Nephron (organoid): ENCODE data around the gene CTNNAL1.

Source experiments
- H3K27ac Mint-ChIP-seq, 3 experiments: 2 replicates each; pipeline ENCODE4 v1.8.0; 2020; ENCODE audit warnings: mixed read lengths in 3 of 3, mild to moderate bottlenecking in 2 of 3, moderate library complexity in 1 of 3
- H3K27me3 Mint-ChIP-seq: 2 replicates; pipeline ENCODE4 v1.8.0; 2021; ENCODE audit warnings: low read depth, mild to moderate bottlenecking, moderate library complexity, mixed read lengths
- H3K36me3 Mint-ChIP-seq: 2 replicates; pipeline ENCODE4 v1.8.0; 2020; ENCODE audit warnings: low read depth, mixed read lengths
- H3K4me1 Mint-ChIP-seq: 2 replicates; pipeline ENCODE4 v1.8.0; 2020; ENCODE audit warnings: mixed read lengths
- H3K4me3 Mint-ChIP-seq, 3 experiments: 2 replicates each; pipeline ENCODE4 v1.8.0; 2020; ENCODE audit warnings: mild to moderate bottlenecking in 3 of 3, mixed read lengths in 3 of 3, moderate library complexity in 2 of 3
- H3K9me3 Mint-ChIP-seq: 2 replicates; pipeline ENCODE4 v1.8.0; 2020; ENCODE audit warnings: mixed read lengths
- TF ChIP-seq, protein P1 (sequence below), 3 experiments: fragments of 200-600 bp; sonication (generic); IDR thresholded peaks; one replicate each; pipeline ENCODE4 v1.5.0; 2021; ENCODE audit warnings: antibody characterized with exemption in 3 of 3; ENCODE audit not compliant: unreplicated experiment in 3 of 3

Gene CTNNAL1

DNA sequence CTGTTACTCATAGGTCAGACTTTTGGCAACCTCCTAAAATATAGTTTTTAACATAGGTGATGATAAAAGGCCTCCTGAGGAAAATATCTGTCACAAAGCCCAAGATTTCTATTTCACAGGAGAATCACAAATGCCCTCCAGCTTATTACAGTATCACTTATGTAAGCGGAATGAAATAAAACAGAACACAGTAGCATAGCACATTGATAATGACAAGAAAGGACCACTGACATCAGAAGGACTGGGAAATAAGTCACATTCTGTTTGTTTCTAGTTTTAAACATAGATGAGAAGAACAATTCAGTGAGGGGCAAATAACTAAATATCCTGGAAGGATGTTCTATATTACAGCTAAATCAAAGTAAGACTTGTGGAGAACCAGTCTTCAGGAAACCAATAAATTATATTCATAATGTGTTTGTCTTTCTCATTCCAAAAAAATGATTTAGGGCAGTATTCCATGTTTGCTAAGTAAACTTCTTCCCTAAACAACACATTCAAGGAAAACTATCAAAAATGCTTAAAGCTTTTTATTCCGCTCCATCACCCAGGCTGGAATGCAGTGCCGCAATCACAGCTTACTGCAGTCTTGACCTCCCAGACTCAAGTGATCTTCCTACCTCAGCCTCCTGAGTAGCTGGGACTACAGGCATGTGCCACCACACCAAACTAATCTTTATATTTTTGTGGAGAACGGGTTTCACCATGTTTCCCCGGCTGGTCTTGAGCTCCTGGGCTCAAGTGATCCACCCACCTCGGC, 20.8 kb upstream of the CTNNAL1 start:
- no peaks in the 10 kb centered on the region for H3K4me1 Mint-ChIP-seq
- H3K9me3 Mint-ChIP-seq = no peaks in the 10 kb centered on the region
- peak overlapping the region in 2 of 3 experiments; percentile 6 to 35 for H3K27ac Mint-ChIP-seq
- H3K4me3 Mint-ChIP-seq = no peak overlapping the region
- H3K36me3 Mint-ChIP-seq = peaks cover 55% of the 10 kb centered on the region
- TF ChIP-seq, protein P1, sequence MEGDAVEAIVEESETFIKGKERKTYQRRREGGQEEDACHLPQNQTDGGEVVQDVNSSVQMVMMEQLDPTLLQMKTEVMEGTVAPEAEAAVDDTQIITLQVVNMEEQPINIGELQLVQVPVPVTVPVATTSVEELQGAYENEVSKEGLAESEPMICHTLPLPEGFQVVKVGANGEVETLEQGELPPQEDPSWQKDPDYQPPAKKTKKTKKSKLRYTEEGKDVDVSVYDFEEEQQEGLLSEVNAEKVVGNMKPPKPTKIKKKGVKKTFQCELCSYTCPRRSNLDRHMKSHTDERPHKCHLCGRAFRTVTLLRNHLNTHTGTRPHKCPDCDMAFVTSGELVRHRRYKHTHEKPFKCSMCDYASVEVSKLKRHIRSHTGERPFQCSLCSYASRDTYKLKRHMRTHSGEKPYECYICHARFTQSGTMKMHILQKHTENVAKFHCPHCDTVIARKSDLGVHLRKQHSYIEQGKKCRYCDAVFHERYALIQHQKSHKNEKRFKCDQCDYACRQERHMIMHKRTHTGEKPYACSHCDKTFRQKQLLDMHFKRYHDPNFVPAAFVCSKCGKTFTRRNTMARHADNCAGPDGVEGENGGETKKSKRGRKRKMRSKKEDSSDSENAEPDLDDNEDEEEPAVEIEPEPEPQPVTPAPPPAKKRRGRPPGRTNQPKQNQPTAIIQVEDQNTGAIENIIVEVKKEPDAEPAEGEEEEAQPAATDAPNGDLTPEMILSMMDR (IDR thresholded peaks at IDR 0.05; ENCODE audit: unreplicated experiment in 3 of 3) = no peak
- no peaks in the 10 kb centered on the region for H3K27me3 Mint-ChIP-seq

DNA sequence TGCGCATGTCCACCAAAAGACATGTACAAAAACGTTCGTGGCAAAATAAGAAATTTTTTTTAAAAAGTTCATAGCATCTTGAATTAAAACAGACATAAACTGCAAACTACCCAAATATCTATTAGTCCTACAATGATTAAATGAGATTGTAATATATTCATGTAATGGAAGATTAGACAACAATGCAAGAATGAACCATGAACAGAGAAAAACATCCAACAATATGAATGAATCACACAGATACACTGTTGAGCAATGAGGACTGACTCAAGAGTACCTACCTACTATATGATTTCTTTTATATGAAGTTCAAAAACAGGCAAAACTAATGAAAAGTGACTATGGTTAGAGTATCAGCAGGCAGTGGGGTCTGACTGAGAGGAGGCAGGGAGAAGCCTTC, 17.9 kb upstream of the CTNNAL1 start:
- Mint-ChIP-seq H3K4me3 (no peak overlapping the region), H3K27me3 (no peaks in the 10 kb centered on the region), H3K36me3 (peaks cover 47% of the 10 kb centered on the region), H3K4me1 (peaks cover 12% of the 10 kb centered on the region), H3K9me3 (no peaks in the 10 kb centered on the region), H3K27ac (no peak overlapping the region)
- TF ChIP-seq, protein P1 (IDR thresholded peaks at IDR 0.05; ENCODE audit: unreplicated experiment in 3 of 3) = no peak

DNA sequence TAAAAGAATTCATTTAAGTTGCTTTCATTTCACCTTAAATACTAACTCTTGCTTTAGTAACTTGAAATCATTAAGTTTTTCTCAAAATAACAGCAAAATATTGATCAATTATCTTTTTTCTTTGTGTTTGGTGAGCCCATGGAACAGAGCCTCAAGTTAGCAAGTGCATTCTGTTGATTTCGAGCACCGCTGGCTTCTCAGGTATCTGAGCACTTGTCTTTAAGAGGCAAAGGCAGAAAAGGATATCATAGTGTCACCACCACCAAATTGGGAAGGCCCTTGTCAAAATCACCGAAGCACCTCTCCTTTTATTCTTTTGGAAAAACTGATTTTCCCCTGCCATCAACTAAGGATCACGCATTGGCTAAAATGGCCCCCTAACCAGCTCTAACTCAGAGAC, 17.1 kb upstream of the CTNNAL1 start:
- TF ChIP-seq, protein P1 (IDR thresholded peaks at IDR 0.05; ENCODE audit: unreplicated experiment in 3 of 3) = no peak
- no peaks in the 10 kb centered on the region for H3K27me3 Mint-ChIP-seq
- H3K4me3 Mint-ChIP-seq = no peak overlapping the region
- no peak overlapping the region for H3K27ac Mint-ChIP-seq
- H3K4me1 Mint-ChIP-seq = peaks cover 18% of the 10 kb centered on the region
- H3K9me3 Mint-ChIP-seq = no peaks in the 10 kb centered on the region
- peaks cover 46% of the 10 kb centered on the region for H3K36me3 Mint-ChIP-seq

DNA sequence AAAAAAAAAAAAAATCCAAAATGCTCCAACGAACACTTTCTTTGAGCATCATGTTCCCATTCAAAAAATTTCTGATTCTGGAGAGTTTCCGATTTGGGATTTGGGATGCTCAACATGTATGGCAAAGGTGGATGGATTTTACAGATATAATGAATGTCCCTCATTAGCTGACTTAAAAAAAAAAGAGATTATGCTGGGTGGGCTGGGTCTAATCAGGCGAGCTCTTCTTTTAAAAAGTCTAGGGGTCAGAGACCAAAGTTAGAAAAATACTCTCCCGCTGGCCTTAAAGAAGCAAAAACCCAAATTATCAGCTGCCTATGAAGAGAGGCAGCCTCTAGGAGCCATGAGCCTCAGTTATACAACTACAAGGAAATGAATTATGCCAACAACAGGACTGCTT, 15.2 kb upstream of the CTNNAL1 start:
- H3K4me1 Mint-ChIP-seq = peaks cover 26% of the 10 kb centered on the region
- no peak overlapping the region for H3K27ac Mint-ChIP-seq
- H3K4me3 Mint-ChIP-seq = no peak overlapping the region
- no peaks in the 10 kb centered on the region for H3K27me3 Mint-ChIP-seq
- H3K36me3 Mint-ChIP-seq = peaks cover 46% of the 10 kb centered on the region
- no peaks in the 10 kb centered on the region for H3K9me3 Mint-ChIP-seq
- TF ChIP-seq, protein P1 (IDR thresholded peaks at IDR 0.05; ENCODE audit: unreplicated experiment in 3 of 3) = no peak

DNA sequence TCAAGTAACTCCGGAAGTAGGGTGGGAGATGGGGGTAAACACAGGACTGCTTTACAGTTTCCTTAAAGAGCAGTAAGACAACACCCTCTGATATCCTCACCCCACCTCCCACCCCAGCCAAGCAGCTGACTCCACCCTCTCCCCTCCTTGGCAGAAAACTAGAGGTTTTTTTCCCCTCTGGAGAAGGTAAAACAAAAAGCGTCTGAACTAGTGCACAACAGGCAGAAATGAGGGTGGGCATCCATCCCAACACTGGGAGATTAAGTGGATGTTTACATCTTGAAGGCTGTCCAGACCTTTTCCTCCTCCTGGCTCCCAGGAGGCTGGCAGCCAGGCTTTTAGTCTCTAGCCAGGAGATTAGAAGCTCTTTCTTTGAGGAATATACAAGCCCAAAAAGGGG, 13.9 kb upstream of the CTNNAL1 start:
- TF ChIP-seq, protein P1 (IDR thresholded peaks at IDR 0.05; ENCODE audit: unreplicated experiment in 3 of 3) = no peak
- Mint-ChIP-seq H3K9me3 (no peaks in the 10 kb centered on the region), H3K27ac (peak overlapping the region; percentile 26 to 68 (median 38)), H3K27me3 (no peaks in the 10 kb centered on the region), H3K4me1 (peaks cover 26% of the 10 kb centered on the region), H3K4me3 (no peak overlapping the region), H3K36me3 (peaks cover 44% of the 10 kb centered on the region)

DNA sequence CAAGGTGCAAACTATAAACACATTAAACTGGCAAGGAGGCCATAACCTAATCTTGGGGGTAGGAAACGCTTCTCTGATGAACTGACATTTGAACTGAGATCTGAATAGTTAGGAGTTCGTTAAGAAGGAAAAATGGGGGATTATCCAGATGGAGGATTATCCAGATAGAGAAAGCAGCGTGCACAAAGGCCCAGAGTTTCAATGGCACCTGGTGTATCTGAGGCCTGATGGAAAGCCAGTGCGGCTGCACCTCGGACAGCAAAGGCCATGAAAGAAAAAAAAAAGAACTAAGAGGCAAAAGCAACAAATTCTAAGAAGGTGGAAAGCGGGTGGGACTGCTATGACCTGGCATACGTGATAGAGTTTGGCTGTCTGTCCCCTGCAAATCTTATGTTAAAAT, 13.0 kb upstream of the CTNNAL1 start:
- peaks cover 38% of the 10 kb centered on the region for H3K36me3 Mint-ChIP-seq
- H3K27ac Mint-ChIP-seq = peak overlapping the region in 2 of 3 experiments; percentile 23 to 68

More for the DNA sequence above, 13.0 kb upstream of the CTNNAL1 start:
- peaks cover 26% of the 10 kb centered on the region for H3K4me1 Mint-ChIP-seq
- TF ChIP-seq, protein P1 (IDR thresholded peaks at IDR 0.05; ENCODE audit: unreplicated experiment in 3 of 3) = no peak
- no peaks in the 10 kb centered on the region for H3K9me3 Mint-ChIP-seq
- H3K4me3 Mint-ChIP-seq = no peak overlapping the region
- H3K27me3 Mint-ChIP-seq = no peaks in the 10 kb centered on the region
